PFSK-1 (cell line): ENCODE measurements around the gene ZNF445.

Experiments used
- FOXP2 ChIP-seq: optimal IDR thresholded peaks from 2 replicates; pipeline ENCODE3; 2011; ENCODE audit warnings: borderline replicate concordance, control low read depth, inconsistent platforms; ENCODE audit not compliant: insufficient read depth; ENCODE audit errors: extremely low read length, extremely low read depth
- POLR2AphosphoS5 ChIP-seq: IDR thresholded peaks from 2 replicates; pipeline ENCODE4 v1.6.1; 2012; ENCODE audit warnings: low read depth, mild to moderate bottlenecking, control low read depth, low read length, moderate library complexity
- SIN3A ChIP-seq: IDR thresholded peaks from 2 replicates; pipeline ENCODE4 v1.6.1; 2012; ENCODE audit warnings: mild to moderate bottlenecking, low read length, moderate library complexity, borderline replicate concordance; ENCODE audit not compliant: insufficient read depth
- TAF1 ChIP-seq: IDR thresholded peaks from 2 replicates; pipeline ENCODE4 v1.6.1; 2012; ENCODE audit warnings: low read length, control low read depth, borderline replicate concordance; ENCODE audit not compliant: insufficient read depth
- TF ChIP-seq, protein P1 (sequence below), 2 experiments: IDR thresholded peaks; 2 replicates each; pipeline versions ENCODE4 v1.6.1 to v1.8.0; 2011 to 2012; ENCODE audit warnings: low read depth in 2 of 2, low read length in 2 of 2, control low read depth in 1 of 2, inconsistent platforms in 1 of 2, mild to moderate bottlenecking in 1 of 2, moderate library complexity in 1 of 2; ENCODE audit not compliant: insufficient read depth in 1 of 2

The ZNF445 gene

DNA sequence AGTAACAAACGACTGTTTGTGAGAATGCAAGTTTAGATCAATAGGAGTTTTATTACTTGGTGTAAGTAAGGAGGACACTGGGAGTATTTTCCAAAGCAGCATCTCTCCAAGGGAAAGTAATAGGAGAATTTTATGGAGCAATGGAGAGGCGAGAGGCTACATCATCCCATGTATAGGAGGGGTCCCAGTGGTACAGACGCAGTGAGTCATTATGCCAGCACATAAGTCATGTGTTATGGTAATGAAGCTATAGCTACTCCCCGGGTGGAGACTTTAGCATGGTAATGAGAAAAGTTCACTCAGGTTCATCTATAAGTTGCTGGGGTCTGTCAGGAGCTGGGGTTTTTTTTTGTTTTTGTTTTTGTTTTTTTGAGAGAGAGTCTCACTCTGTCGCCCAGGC lies 29.5 kb upstream of the ZNF445 start:
- TF ChIP-seq POLR2AphosphoS5 (no peak), FOXP2 (no peak), TAF1 (no peak), SIN3A (no peak)
- TF ChIP-seq, protein P1, sequence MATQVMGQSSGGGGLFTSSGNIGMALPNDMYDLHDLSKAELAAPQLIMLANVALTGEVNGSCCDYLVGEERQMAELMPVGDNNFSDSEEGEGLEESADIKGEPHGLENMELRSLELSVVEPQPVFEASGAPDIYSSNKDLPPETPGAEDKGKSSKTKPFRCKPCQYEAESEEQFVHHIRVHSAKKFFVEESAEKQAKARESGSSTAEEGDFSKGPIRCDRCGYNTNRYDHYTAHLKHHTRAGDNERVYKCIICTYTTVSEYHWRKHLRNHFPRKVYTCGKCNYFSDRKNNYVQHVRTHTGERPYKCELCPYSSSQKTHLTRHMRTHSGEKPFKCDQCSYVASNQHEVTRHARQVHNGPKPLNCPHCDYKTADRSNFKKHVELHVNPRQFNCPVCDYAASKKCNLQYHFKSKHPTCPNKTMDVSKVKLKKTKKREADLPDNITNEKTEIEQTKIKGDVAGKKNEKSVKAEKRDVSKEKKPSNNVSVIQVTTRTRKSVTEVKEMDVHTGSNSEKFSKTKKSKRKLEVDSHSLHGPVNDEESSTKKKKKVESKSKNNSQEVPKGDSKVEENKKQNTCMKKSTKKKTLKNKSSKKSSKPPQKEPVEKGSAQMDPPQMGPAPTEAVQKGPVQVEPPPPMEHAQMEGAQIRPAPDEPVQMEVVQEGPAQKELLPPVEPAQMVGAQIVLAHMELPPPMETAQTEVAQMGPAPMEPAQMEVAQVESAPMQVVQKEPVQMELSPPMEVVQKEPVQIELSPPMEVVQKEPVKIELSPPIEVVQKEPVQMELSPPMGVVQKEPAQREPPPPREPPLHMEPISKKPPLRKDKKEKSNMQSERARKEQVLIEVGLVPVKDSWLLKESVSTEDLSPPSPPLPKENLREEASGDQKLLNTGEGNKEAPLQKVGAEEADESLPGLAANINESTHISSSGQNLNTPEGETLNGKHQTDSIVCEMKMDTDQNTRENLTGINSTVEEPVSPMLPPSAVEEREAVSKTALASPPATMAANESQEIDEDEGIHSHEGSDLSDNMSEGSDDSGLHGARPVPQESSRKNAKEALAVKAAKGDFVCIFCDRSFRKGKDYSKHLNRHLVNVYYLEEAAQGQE (IDR thresholded peaks at IDR 0.05; ENCODE audit: insufficient read depth in 1 of 2, low read depth in 2 of 2, low read length in 2 of 2): no peak

DNA sequence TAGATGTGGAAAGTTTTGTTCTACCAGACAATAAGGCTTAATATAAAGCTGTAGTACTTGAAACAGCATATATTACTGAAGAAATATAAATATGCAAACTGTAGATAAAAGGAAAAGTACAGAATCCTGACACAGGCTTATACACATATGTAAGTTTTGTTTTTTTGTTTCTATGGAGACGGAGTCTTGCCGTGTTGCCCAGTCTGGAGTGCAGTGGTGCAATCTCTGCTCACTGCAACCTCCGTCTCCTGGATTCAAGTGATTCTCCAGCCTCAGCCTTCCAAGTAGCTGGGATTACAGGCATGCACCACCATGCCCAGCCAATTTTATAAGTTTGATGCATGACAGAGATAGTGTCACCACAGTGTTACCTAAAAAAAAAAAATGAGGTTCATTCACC lies 29.1 kb upstream of the ZNF445 start:
- TF ChIP-seq TAF1 (no peak), POLR2AphosphoS5 (no peak), SIN3A (no peak), FOXP2 (no peak)
- TF ChIP-seq, protein P1 (IDR thresholded peaks at IDR 0.05; ENCODE audit: insufficient read depth in 1 of 2, low read depth in 2 of 2, low read length in 2 of 2): no peak

- TF ChIP-seq POLR2AphosphoS5: no peak
- no peak for TF ChIP-seq SIN3A
- TF ChIP-seq, protein P1 (IDR thresholded peaks at IDR 0.05; ENCODE audit: insufficient read depth in 1 of 2, low read depth in 2 of 2, low read length in 2 of 2): no peak
- TF ChIP-seq FOXP2: no peak
- no peak for TF ChIP-seq TAF1
Measured at GRCh38 chr3:44504566-44504965, 27.1 kb upstream of the ZNF445 start.

DNA sequence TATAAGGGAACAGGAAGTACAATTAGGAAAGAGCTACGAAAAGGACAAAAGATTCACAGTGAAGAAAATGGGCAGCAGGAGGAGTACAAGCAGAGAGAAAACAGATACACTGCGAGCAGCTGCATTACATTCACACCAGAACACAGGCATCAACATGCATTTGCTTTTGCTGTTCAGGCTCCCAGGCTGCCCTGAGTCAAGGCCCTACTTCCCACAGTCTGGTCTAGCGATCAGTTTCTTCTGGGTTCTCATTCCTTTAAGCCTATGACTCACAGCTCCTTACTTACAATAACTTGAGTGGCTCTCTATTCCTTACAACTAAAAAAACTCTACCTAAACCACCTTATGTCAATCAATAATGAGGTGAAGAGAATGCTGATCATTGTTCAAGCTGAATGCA lies 24.5 kb upstream of the ZNF445 start:
- TF ChIP-seq, protein P1 (IDR thresholded peaks at IDR 0.05; ENCODE audit: insufficient read depth in 1 of 2, low read depth in 2 of 2, low read length in 2 of 2): no peak
- TF ChIP-seq POLR2AphosphoS5 (no peak), TAF1 (no peak), FOXP2 (no peak), SIN3A (no peak)

- TF ChIP-seq, protein P1 (IDR thresholded peaks at IDR 0.05; ENCODE audit: insufficient read depth in 1 of 2, low read depth in 2 of 2, low read length in 2 of 2): no peak
- TF ChIP-seq TAF1: no peak
- TF ChIP-seq POLR2AphosphoS5: no peak
- TF ChIP-seq FOXP2: no peak
- TF ChIP-seq SIN3A: no peak
Measured at GRCh38 chr3:44499149-44499898, 21.9 kb upstream of the ZNF445 start.
